Smooth muscle cell (in vitro differentiated cells): ENCODE results near the gene CST7. TPM values are rescaled to one million over a fixed set of nuclear protein-coding genes. Genes with fewer than 3 reads are reported as not detected.

Experiments used
- DNase-seq: peaks from one replicate; lab custom pipeline; 2025; ENCODE audit not compliant: unreplicated experiment; lab: John Stamatoyannopoulos, UW
- H2AFZ ChIP-seq: fragments of 200-600 bp; sonication (generic); 2 replicates; pipeline ENCODE4 v1.6.0; 2016; ENCODE audit warnings: antibody characterized with exemption, low read depth, mild to moderate bottlenecking
- H3F3A ChIP-seq: fragments of 200-600 bp; sonication (generic); 2 replicates; pipeline ENCODE4 v1.6.0; 2017; ENCODE audit warnings: antibody characterized with exemption, low read depth
- H3K27ac ChIP-seq: fragments of 200-600 bp; sonication (generic); 2 replicates; pipeline ENCODE4 v1.5.1; 2016; ENCODE audit warnings: low read depth, mild to moderate bottlenecking
- H3K27me3 ChIP-seq: fragments of 200-600 bp; sonication (generic); 2 replicates; pipeline ENCODE4 v1.6.1; 2016; ENCODE audit warnings: low read depth, mild to moderate bottlenecking
- H3K36me3 ChIP-seq: fragments of 200-600 bp; sonication (generic); 2 replicates; pipeline ENCODE4 v1.5.1; 2016; ENCODE audit warnings: low read depth
- H3K4me1 ChIP-seq: fragments of 200-600 bp; sonication (generic); 2 replicates; pipeline ENCODE4 v1.5.1; 2016; ENCODE audit warnings: low read depth
- H3K4me2 ChIP-seq: fragments of 200-600 bp; sonication (generic); 2 replicates; pipeline ENCODE4 v1.6.0; 2016; ENCODE audit warnings: mild to moderate bottlenecking
- H3K4me3 ChIP-seq: fragments of 200-600 bp; sonication (generic); 2 replicates; pipeline ENCODE4 v1.5.1; 2016; ENCODE audit warnings: mild to moderate bottlenecking
- H3K79me2 ChIP-seq: fragments of 200-600 bp; sonication (generic); 2 replicates; pipeline ENCODE4 v1.6.0; 2016; ENCODE audit warnings: low read depth, mild to moderate bottlenecking
- H3K9ac ChIP-seq: fragments of 200-600 bp; sonication (generic); 2 replicates; pipeline ENCODE4 v1.6.0; 2016; ENCODE audit warnings: low read depth
- H3K9me3 ChIP-seq: fragments of 200-600 bp; sonication (generic); replicated peaks from 2 replicates; pipeline ENCODE4 v1.5.1; 2016; ENCODE audit warnings: low read depth
- H4K20me1 ChIP-seq: fragments of 200-600 bp; sonication (generic); 2 replicates; pipeline ENCODE4 v1.6.0; 2016; ENCODE audit warnings: low read depth
- WGBS: methylation state at CpG from one replicate; pipeline ENCODE4 v1.1.7; 2016; ENCODE audit warnings: low lambda C conversion rate; 5-methylcytosine and 5-hydroxymethylcytosine counted together
- polyA plus RNA-seq: library from polyadenylated mRNA; unstranded; fragments of >200 nt; fragmentation: Nextera tagmentation; extraction: Ambion mirVana; gene quantifications from 2 replicates; pipeline ENCODE4 v1.2.1, GENCODE V29; 2016
- total RNA-seq: library from RNA; depleted of rRNA; stranded (reverse); fragments of >200 nt; gene quantifications from 2 replicates; pipeline ENCODE4 v1.2.3, GENCODE V29; 2014
- TF ChIP-seq, protein P1 (sequence below): fragments of 200-600 bp; sonication (generic); IDR thresholded peaks from 2 replicates; pipeline ENCODE4 v1.5.1; 2017; ENCODE audit warnings: borderline replicate concordance, mild to moderate bottlenecking, antibody characterized with exemption; ENCODE audit not compliant: insufficient read depth, poor library complexity, severe bottlenecking

The CST7 gene
- total and polyA plus RNA-seq, 2 experiments from 2014 or later, result 1.8 TPM; not detected in 1

- Histone ChIP-seq H3K27ac (no peak overlapping the region), H3K36me3 (no peaks in the 10 kb centered on the region), H3K9me3 (no peaks in the 10 kb centered on the region), H3K9ac (no peak overlapping the region), H3K4me1 (peaks cover 4% of the 10 kb centered on the region), H3K4me3 (no peak overlapping the region), H3K4me2 (no peak overlapping the region), H2AFZ (no peak overlapping the region), H3F3A (no peaks in the 10 kb centered on the region), H3K79me2 (no peaks in the 10 kb centered on the region), H3K27me3 (no peaks in the 10 kb centered on the region), H4K20me1 (no peaks in the 10 kb centered on the region)
- no peak for DNase-seq
- 93% methylated on average over 9 of the region's 9 CpGs for WGBS
- TF ChIP-seq, protein P1, sequence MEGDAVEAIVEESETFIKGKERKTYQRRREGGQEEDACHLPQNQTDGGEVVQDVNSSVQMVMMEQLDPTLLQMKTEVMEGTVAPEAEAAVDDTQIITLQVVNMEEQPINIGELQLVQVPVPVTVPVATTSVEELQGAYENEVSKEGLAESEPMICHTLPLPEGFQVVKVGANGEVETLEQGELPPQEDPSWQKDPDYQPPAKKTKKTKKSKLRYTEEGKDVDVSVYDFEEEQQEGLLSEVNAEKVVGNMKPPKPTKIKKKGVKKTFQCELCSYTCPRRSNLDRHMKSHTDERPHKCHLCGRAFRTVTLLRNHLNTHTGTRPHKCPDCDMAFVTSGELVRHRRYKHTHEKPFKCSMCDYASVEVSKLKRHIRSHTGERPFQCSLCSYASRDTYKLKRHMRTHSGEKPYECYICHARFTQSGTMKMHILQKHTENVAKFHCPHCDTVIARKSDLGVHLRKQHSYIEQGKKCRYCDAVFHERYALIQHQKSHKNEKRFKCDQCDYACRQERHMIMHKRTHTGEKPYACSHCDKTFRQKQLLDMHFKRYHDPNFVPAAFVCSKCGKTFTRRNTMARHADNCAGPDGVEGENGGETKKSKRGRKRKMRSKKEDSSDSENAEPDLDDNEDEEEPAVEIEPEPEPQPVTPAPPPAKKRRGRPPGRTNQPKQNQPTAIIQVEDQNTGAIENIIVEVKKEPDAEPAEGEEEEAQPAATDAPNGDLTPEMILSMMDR, result no peak
Measured at GRCh38 chr20:24909086-24909780, 39.8 kb upstream of the CST7 start.

GRCh38 chr20:24909861-24910260 is 39.2 kb upstream of the CST7 start:
- Histone ChIP-seq H3K4me1 (peaks cover 4% of the 10 kb centered on the region), H3F3A (no peaks in the 10 kb centered on the region), H3K27me3 (no peaks in the 10 kb centered on the region), H3K27ac (no peak overlapping the region), H3K79me2 (no peaks in the 10 kb centered on the region), H3K9me3 (no peaks in the 10 kb centered on the region), H3K4me2 (no peak overlapping the region), H3K9ac (no peak overlapping the region), H3K4me3 (no peak overlapping the region), H3K36me3 (no peaks in the 10 kb centered on the region), H4K20me1 (no peaks in the 10 kb centered on the region), H2AFZ (no peak overlapping the region)
- 82% methylated on average over 4 of the region's 4 CpGs for WGBS
- TF ChIP-seq, protein P1, result no peak
- DNase-seq, result no peak

GRCh38 chr20:24910461-24910860 is 38.6 kb upstream of the CST7 start:
- H4K20me1 ChIP-seq, result no peaks in the 10 kb centered on the region
- H3K36me3 ChIP-seq, result no peaks in the 10 kb centered on the region
- H3K9me3 ChIP-seq, result no peaks in the 10 kb centered on the region
- H3K27ac ChIP-seq, result no peak overlapping the region
- H3F3A ChIP-seq, result no peaks in the 10 kb centered on the region
- no peaks in the 10 kb centered on the region for H3K79me2 ChIP-seq
- H2AFZ ChIP-seq, result no peak overlapping the region
- no peaks in the 10 kb centered on the region for H3K27me3 ChIP-seq
- TF ChIP-seq, protein P1, result no peak
- no peak overlapping the region for H3K4me3 ChIP-seq
- no peak overlapping the region for H3K9ac ChIP-seq
- no peak overlapping the region for H3K4me2 ChIP-seq
- no peak for DNase-seq
- WGBS, result 84% methylated on average over 3 of the region's 3 CpGs
- H3K4me1 ChIP-seq, result peaks cover 4% of the 10 kb centered on the region

DNA sequence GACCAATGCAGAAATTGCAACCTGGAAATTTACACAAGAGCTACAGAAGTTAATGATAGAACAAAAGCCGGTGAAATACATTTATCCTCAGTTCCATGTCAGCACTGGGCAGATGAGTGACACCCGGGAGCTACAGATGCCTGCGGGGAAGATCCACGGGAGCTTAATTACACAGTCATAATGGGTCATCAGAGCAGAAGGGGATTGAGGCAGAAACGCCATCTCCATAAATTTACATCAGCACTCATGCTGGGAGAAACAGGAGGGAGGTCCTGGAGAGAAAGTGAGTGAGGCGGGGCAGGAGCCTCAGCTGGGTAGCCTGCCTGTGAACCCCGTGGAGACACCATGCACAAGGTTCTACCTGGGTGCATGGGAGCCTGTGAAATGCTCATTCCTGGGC is 37.6 kb upstream of the CST7 start:
- Histone ChIP-seq H4K20me1 (no peaks in the 10 kb centered on the region), H3K4me3 (no peak overlapping the region), H3K27ac (no peak overlapping the region), H3K27me3 (no peaks in the 10 kb centered on the region), H3K9me3 (no peaks in the 10 kb centered on the region), H3K36me3 (no peaks in the 10 kb centered on the region), H3K79me2 (no peaks in the 10 kb centered on the region), H3K4me2 (no peak overlapping the region), H3F3A (no peaks in the 10 kb centered on the region), H3K4me1 (peaks cover 4% of the 10 kb centered on the region), H3K9ac (no peak overlapping the region), H2AFZ (no peak overlapping the region)
- WGBS, result 73% methylated on average over 7 of the region's 7 CpGs
- TF ChIP-seq, protein P1, result no peak
- DNase-seq, result no peak
